HUES64 (cell line): ENCODE data around the gene CMTM1.

ENCODE experiments used
- H3K27ac ChIP-seq: 2 replicates; pipeline ENCODE4 v1.7.0; 2013; ENCODE audit warnings: low read depth, low read length, inconsistent platforms
- H3K27me3 ChIP-seq: 2 replicates; pipeline ENCODE4 v1.6.1; 2013; ENCODE audit warnings: mild to moderate bottlenecking, low read length; ENCODE audit not compliant: insufficient read depth
- H3K36me3 ChIP-seq: 2 replicates; pipeline ENCODE4 v1.6.1; 2013; ENCODE audit warnings: mild to moderate bottlenecking, low read length; ENCODE audit not compliant: insufficient read depth
- H3K4me1 ChIP-seq: 2 replicates; pipeline ENCODE4 v1.6.1; 2013; ENCODE audit warnings: mild to moderate bottlenecking, low read length, moderate library complexity; ENCODE audit not compliant: insufficient read depth
- H3K4me3 ChIP-seq: 2 replicates; pipeline ENCODE4 v1.5.1; 2013; ENCODE audit warnings: mild to moderate bottlenecking, low read length, moderate library complexity
- H3K9ac ChIP-seq: 2 replicates; pipeline ENCODE4 v1.6.1; 2013; ENCODE audit warnings: mild to moderate bottlenecking, low read depth, low read length
- H3K9me3 ChIP-seq: 2 replicates; pipeline ENCODE4 v1.6.1; 2013; ENCODE audit warnings: low read depth, low read length; ENCODE audit not compliant: insufficient read depth
- WGBS: fragments of 150-250, 120-280 bp; methylation state at CpG from one replicate; pipeline ENCODE4 v1.1.7; 2013; ENCODE audit warnings: missing lambda C conversion rate; 5-methylcytosine and 5-hydroxymethylcytosine counted together

CMTM1 gene

DNA sequence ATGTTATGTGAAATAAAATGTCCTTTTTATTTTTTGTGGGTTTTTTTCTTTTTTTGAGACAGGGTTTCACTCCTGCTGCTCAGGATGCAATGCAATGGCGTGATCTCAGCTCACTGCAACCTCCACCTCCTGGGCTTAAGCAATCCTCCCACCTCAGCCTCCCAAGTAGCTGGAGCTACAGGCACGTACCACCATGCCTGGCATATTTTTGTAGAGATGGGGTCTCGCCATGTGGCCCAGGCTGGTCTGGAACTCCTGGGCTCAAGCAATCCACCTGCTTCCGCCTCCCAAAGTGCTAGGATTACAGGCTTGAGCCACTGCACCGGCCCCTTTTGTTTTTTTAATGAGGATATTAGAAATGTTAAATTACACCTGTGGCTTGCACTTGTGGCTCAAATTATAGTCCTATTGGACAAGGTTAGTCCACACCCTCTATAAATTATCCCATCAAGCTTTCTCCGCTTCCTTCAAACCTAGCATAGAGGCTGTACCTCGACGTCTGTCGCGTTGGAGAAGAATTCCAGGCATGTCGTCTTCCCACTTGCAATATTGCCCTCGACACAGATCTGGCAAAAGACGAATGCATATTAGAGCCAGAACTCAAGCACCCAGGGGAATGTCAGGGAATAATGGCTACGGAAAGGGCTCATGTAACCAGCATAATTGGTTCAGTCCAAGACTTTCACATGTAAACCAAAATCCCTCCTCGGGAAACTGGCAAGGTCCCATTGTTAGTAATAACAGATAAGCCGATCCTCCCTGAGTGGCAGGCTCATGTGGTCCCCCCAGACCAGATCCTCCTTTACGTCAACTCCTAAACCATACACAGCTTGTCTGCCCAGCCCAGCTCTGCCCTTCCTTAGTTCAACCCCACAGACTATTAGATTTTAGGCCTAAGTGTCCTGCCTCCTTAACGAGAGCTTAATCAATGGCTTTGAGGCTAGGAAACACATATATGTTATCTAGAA lies 24.6 kb upstream of the CMTM1 start:
- Histone ChIP-seq H3K27me3 (no peaks in the 10 kb centered on the region), H3K9ac (0 out of 2 replicates have a peak overlapping the region, but pooled peaks have one; percentile 2), H3K9me3 (no peaks in the 10 kb centered on the region), H3K4me1 (peaks cover 11% of the 10 kb centered on the region), H3K36me3 (no peaks in the 10 kb centered on the region), H3K27ac (no peak overlapping the region), H3K4me3 (no peak overlapping the region)
- WGBS, result 79% methylated on average over 18 of the region's 18 CpGs

- WGBS, result 73% methylated on average over 3 of the region's 3 CpGs
- Histone ChIP-seq H3K4me3 (no peak overlapping the region), H3K27me3 (no peaks in the 10 kb centered on the region), H3K36me3 (no peaks in the 10 kb centered on the region), H3K9ac (no peak overlapping the region), H3K4me1 (peaks cover 11% of the 10 kb centered on the region), H3K9me3 (no peaks in the 10 kb centered on the region), H3K27ac (no peak overlapping the region)
Measured at GRCh38 chr16:66542396-66542795, 23.8 kb upstream of the CMTM1 start.

DNA sequence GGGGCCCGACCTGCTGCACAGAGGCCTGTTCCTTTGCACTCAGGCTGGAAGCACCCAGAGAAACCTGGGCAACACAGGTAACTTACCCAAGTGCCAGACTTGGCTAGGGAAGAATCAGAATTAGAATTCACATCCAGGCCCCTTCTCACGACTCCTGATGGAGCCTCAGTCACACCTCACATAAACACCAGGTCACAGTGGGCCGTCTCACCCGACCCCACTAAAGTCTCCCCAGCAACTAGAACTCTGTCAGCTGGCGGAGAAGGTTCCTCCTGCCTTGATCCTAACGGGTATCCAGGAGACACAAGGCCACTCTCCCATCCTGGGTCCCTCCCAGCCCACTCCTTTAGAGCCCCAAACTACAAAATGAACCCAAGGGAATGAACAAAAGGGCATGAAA lies 22.7 kb upstream of the CMTM1 start:
- no peak overlapping the region for H3K27ac ChIP-seq
- no peaks in the 10 kb centered on the region for H3K27me3 ChIP-seq
- no peak overlapping the region for H3K9ac ChIP-seq
- no peak overlapping the region for H3K4me3 ChIP-seq
- 93% methylated on average over 6 of the region's 6 CpGs for WGBS
- no peaks in the 10 kb centered on the region for H3K9me3 ChIP-seq
- H3K36me3 ChIP-seq, result no peaks in the 10 kb centered on the region
- peaks cover 11% of the 10 kb centered on the region for H3K4me1 ChIP-seq

DNA sequence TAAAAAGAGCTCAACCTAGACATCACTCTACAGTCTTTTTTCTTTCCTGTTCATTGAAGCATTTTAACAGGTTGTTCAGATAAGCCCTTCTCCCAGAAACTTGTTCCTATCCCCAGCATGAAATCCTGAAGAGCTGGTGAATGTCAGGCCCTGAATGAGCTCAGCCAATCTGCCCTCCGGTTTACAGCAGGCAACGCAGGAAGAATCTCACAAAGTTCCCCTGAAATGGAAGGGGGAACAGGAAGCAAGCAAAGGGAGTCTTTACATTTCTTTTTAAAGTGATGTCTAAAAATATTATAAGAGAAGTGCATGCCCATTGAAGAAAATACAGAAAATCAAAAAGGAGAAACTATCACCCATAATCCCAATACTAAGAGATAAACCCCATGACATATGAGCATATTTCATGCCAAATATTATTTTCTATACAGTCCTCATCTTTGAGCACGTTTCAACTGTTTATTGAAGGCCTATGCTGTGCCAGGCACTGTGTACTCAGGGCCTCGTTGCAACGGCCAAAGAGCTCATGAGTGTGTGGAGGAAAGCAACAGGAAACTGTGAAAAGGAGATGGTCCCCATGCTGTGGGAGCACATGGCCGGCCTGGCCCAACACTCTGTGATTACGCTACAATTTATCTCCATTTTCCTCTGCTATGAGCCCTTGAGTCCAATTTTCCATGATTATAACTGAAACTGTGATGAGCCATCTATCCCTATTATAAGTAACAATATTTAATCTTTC lies 22.1 kb upstream of the CMTM1 start:
- H3K36me3 ChIP-seq, result no peaks in the 10 kb centered on the region
- H3K4me3 ChIP-seq, result no peak overlapping the region
- no peak overlapping the region for H3K9ac ChIP-seq
- H3K27ac ChIP-seq, result no peak overlapping the region
- peaks cover 14% of the 10 kb centered on the region for H3K4me1 ChIP-seq
- no peaks in the 10 kb centered on the region for H3K9me3 ChIP-seq
- WGBS, result 91% methylated on average over 7 of the region's 7 CpGs
- H3K27me3 ChIP-seq, result no peaks in the 10 kb centered on the region

GRCh38 chr16:66547101-66547989 lies 18.9 kb upstream of the CMTM1 start:
- Histone ChIP-seq H3K36me3 (no peaks in the 10 kb centered on the region), H3K9ac (no peak overlapping the region), H3K4me3 (no peak overlapping the region), H3K4me1 (peaks cover 7% of the 10 kb centered on the region), H3K9me3 (no peaks in the 10 kb centered on the region), H3K27ac (no peak overlapping the region), H3K27me3 (no peaks in the 10 kb centered on the region)
- WGBS, result 90% methylated on average over 5 of the region's 5 CpGs

DNA sequence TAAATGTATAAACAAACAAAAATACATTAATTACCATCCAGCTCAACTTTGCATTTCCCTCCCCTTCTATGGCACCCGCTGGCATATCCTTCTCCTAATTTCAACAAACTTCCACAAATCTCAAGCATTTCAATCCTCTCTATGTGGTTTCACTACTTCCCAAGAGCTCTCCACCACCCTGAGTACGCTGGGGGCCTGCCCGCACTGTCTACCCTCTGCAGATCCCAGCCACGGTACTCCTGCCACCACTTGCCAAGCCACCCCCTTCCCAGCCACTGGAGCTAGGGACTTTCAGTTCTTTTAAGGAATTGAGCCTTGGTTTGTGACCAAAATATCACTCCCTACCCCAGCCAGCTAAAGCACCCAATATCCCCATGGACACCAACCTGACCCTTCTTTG lies 18.2 kb upstream of the CMTM1 start:
- 96% methylated on average over 4 of the region's 4 CpGs for WGBS
- peaks cover 6% of the 10 kb centered on the region for H3K27me3 ChIP-seq
- no peaks in the 10 kb centered on the region for H3K9me3 ChIP-seq
- no peak overlapping the region for H3K4me3 ChIP-seq
- H3K27ac ChIP-seq, result no peak overlapping the region
- no peak overlapping the region for H3K9ac ChIP-seq
- peaks cover 5% of the 10 kb centered on the region; the same call in 1 of the 2 replicates for H3K4me1 ChIP-seq
- no peaks in the 10 kb centered on the region for H3K36me3 ChIP-seq

GRCh38 chr16:66548868-66549267 lies 17.4 kb upstream of the CMTM1 start:
- no peaks in the 10 kb centered on the region for H3K36me3 ChIP-seq
- no peaks in the 10 kb centered on the region for H3K9me3 ChIP-seq
- peak overlapping the region; percentile 69 for H3K4me3 ChIP-seq
- H3K4me1 ChIP-seq, result peaks cover 5% of the 10 kb centered on the region; the same call in 1 of the 2 replicates
- WGBS, result 92% methylated on average over 9 of the region's 9 CpGs
- no peak overlapping the region for H3K27ac ChIP-seq
- peak overlapping the region; percentile 90 for H3K9ac ChIP-seq
- peaks cover 8% of the 10 kb centered on the region for H3K27me3 ChIP-seq

GRCh38 chr16:66549284-66550131 lies 16.7 kb upstream of the CMTM1 start, which contains the start of gene TK2:
Gene TK2 (minus strand): TSS chr16:66550122. CDS start chr16:66550061, 61 bp downstream.
- Histone ChIP-seq H3K27ac (peak within 1 kb of the TSS; percentile 74), H3K9ac (peak within 1 kb of the TSS; percentile 90), H3K27me3 (peaks cover 8% of the 10 kb centered on the region), H3K36me3 (no peaks in the 10 kb centered on the region), H3K9me3 (no peaks in the 10 kb centered on the region), H3K4me1 (peaks cover 5% of the 10 kb centered on the region; the same call in 1 of the 2 replicates), H3K4me3 (peak within 1 kb of the TSS; percentile 69)
- WGBS, result 12% methylated on average over 80 of the region's 80 CpGs

DNA sequence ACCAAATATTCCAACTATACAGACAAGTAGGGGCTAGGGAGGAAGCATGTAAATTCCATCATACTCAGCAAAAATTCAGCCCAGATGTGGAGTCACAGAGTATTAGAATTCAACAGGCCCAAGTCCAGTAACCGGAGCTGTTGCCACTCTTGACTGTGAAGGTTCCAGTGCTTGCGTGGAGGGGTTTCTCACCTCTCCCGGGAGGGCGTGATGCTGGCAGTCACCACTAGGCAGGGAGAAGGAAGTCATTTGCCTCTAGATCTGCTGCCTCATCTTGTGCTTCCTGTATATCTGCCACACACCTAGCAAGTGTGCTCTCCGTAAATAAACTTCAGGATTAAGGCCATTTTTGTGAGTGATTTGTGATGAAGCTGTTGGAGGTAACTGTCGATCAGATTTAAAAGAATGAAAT lies 14.9 kb upstream of the CMTM1 start:
- peaks cover 5% of the 10 kb centered on the region; the same call in 1 of the 2 replicates for H3K4me1 ChIP-seq
- no peak overlapping the region for H3K4me3 ChIP-seq
- H3K9ac ChIP-seq, result no peak overlapping the region
- peaks cover 8% of the 10 kb centered on the region for H3K27me3 ChIP-seq
- no peaks in the 10 kb centered on the region for H3K36me3 ChIP-seq
- no peak overlapping the region for H3K27ac ChIP-seq
- 88% methylated on average over 6 of the region's 6 CpGs for WGBS
- H3K9me3 ChIP-seq, result no peaks in the 10 kb centered on the region

GRCh38 chr16:66551788-66552285 lies 14.4 kb upstream of the CMTM1 start:
- H3K36me3 ChIP-seq, result no peaks in the 10 kb centered on the region
- peak overlapping the region; percentile 65 for H3K9ac ChIP-seq
- WGBS, result 72% methylated on average over 8 of the region's 8 CpGs
- peaks cover 5% of the 10 kb centered on the region; the same call in 1 of the 2 replicates for H3K4me1 ChIP-seq
- peak overlapping the region; percentile 51; the same call in 1 of the 2 replicates for H3K27ac ChIP-seq
- H3K4me3 ChIP-seq, result peak overlapping the region; percentile 61
- H3K27me3 ChIP-seq, result peaks cover 8% of the 10 kb centered on the region
- no peaks in the 10 kb centered on the region for H3K9me3 ChIP-seq
